ENCODE data around the gene MT1HL1. TPM values are rescaled to one million over a fixed set of nuclear protein-coding genes. Genes with fewer than 3 reads are reported as not detected.
"Not testable (repeated sequence)": the region's sequence is repeated elsewhere in the genome, so short reads cannot be mapped to it uniquely, and the experiment has no call there.

MT1HL1 gene
- total RNA-seq, 1 donor from 2014 or later, result not detected

- no peak for TF ChIP-seq CTCF (conservative IDR thresholded peaks at IDR 0.05; ENCODE audit: low read depth, low read length)
- H3K4me3 ChIP-seq (ENCODE audit: low read depth, low read length), result no peak overlapping the region
- DNase-seq (ENCODE audit: low read depth), result no peak
These were observed 6.9 kb downstream of the MT1HL1 start for GRCh38 chr1:236997361-236997760.

- no peak for DNase-seq (ENCODE audit: low read depth)
These were observed 9.8 kb downstream of the MT1HL1 start for GRCh38 chr1:236994450-236994849.

GRCh38 chr1:236992449-236992848 is 11.8 kb downstream of the MT1HL1 start:
- TF ChIP-seq CTCF (conservative IDR thresholded peaks at IDR 0.05; ENCODE audit: low read depth, low read length), result no peak
- no peak for DNase-seq (ENCODE audit: low read depth)
- no peak overlapping the region for H3K4me3 ChIP-seq (ENCODE audit: low read depth, low read length)

More at GRCh38 chr1:236994450-236994849, 9.8 kb downstream of the MT1HL1 start:
- TF ChIP-seq CTCF (conservative IDR thresholded peaks at IDR 0.05; ENCODE audit: low read depth, low read length), result no peak
- H3K4me3 ChIP-seq (ENCODE audit: low read depth, low read length), result no peak overlapping the region

- TF ChIP-seq CTCF (conservative IDR thresholded peaks at IDR 0.05; ENCODE audit: low read depth, low read length), result no peak
- DNase-seq (ENCODE audit: low read depth), result no peak
These were observed 14.2 kb downstream of the MT1HL1 start for GRCh38 chr1:236990052-236990445.

GRCh38 chr1:236989290-236990051 is 14.8 kb downstream of the MT1HL1 start:
- TF ChIP-seq CTCF (conservative IDR thresholded peaks at IDR 0.05; ENCODE audit: low read depth, low read length), result no peak
- DNase-seq (ENCODE audit: low read depth), result no peak
- H3K4me3 ChIP-seq (ENCODE audit: low read depth, low read length), result no peak overlapping the region

More at GRCh38 chr1:236990052-236990445, 14.2 kb downstream of the MT1HL1 start:
- no peak overlapping the region for H3K4me3 ChIP-seq (ENCODE audit: low read depth, low read length)

GRCh38 chr1:236983818-236984217 is 20.4 kb downstream of the MT1HL1 start:
- H3K4me3 ChIP-seq (ENCODE audit: low read depth, low read length), result no peak overlapping the region
- TF ChIP-seq CTCF (conservative IDR thresholded peaks at IDR 0.05; ENCODE audit: low read depth, low read length), result no peak
- no peak for DNase-seq (ENCODE audit: low read depth)

- no peak for DNase-seq (ENCODE audit: low read depth)
- no peak overlapping the region for H3K4me3 ChIP-seq (ENCODE audit: low read depth, low read length)
- TF ChIP-seq CTCF (conservative IDR thresholded peaks at IDR 0.05; ENCODE audit: low read depth, low read length), result no peak
These were observed 21.9 kb downstream of the MT1HL1 start for GRCh38 chr1:236982380-236982779.

GRCh38 chr1:236981431-236981830 is 22.8 kb downstream of the MT1HL1 start:
- not testable (repeated sequence) for DNase-seq (ENCODE audit: low read depth); H3K4me3 ChIP-seq (ENCODE audit: low read depth, low read length)
